Epithelial cell of prostate (primary cell): ENCODE results near the gene RHOJ.
"Not testable (repeated sequence)": the region's sequence is repeated elsewhere in the genome, so short reads cannot be mapped to it uniquely, and the experiment has no call there.

Source experiments
- DNase-seq: peaks from one replicate; pipeline ENCODE4 v3.0.0-alpha.2; 2011; ENCODE audit warnings: low read depth, low spot score
- H3K27ac ChIP-seq: fragments of 450-650 bp; 2 replicates; pipeline ENCODE4 v1.5.1; 2017; ENCODE audit warnings: mild to moderate bottlenecking

RHOJ gene

GRCh38 chr14:63249092-63249491 is 44.8 kb downstream of the RHOJ start:
- H3K27ac ChIP-seq: no peak overlapping the region
- DNase-seq: no peak

DNA sequence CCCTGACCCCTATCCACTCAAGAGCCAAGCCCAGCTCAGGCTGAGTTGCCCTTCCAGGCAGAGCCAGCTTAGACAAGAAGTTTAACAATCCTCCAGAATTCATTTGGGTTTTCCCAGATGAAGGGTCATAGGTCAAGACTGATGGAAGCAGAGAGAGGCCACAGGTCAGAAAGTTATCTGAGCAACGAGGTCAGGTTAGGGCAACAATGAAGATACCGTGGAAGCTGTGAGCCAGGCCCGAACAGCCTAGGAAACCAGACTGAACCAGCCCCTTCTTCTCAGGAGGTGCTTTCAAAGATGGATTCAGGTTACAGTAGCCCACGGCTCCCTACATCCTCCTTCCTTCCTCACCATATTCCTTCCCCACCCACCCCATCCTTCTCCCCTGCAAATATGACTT is 53.1 kb downstream of the RHOJ start:
- H3K27ac ChIP-seq: no peak overlapping the region
- no peak for DNase-seq

- no peak for DNase-seq
- no peak overlapping the region for H3K27ac ChIP-seq
These were observed 58.2 kb downstream of the RHOJ start for GRCh38 chr14:63262446-63262845.

DNA sequence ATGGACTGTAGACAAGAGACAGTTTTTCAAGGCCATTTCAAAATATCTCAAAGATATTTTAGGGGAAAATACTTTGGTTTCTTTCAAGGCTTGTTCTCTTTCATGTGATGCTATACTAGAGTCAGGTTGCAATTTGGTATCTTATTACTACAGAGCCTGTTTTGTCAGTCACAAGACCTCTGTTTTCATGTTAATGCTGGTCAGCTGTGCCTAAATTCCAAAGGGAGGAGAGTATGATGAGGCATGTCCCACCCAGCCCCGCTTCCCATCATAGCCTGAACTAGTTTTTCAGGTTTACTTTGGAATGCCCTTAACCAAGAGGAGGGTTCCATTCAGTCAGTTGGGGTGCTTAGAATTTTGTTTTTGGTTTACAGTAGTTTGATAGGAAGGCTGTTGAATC is 61.9 kb downstream of the RHOJ start:
- H3K27ac ChIP-seq: no peak overlapping the region
- DNase-seq: peak; percentile 66

GRCh38 chr14:63267171-63267570 is 62.9 kb downstream of the RHOJ start:
- H3K27ac ChIP-seq: no peak overlapping the region
- no peak for DNase-seq

DNA sequence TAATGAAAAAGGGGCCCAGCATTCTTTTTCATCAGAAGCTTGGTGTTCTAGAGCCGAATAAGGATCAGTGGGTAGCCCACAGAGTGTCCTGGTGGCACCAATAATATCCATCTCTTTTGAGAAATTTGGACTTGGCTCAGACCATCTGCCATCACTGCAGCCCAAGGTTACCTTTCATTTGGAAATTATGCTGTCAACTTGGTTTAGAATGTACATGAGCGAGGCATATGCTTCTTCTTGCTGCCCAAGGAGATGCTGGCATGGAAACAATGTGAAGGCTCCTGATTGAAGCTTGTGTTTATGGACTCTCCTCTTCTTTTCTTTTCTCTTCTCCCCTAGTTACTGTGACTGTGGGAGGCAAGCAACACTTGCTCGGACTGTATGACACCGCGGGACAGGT is 64.5 kb downstream of the RHOJ start:
- H3K27ac ChIP-seq: no peak overlapping the region
- no peak for DNase-seq

DNA sequence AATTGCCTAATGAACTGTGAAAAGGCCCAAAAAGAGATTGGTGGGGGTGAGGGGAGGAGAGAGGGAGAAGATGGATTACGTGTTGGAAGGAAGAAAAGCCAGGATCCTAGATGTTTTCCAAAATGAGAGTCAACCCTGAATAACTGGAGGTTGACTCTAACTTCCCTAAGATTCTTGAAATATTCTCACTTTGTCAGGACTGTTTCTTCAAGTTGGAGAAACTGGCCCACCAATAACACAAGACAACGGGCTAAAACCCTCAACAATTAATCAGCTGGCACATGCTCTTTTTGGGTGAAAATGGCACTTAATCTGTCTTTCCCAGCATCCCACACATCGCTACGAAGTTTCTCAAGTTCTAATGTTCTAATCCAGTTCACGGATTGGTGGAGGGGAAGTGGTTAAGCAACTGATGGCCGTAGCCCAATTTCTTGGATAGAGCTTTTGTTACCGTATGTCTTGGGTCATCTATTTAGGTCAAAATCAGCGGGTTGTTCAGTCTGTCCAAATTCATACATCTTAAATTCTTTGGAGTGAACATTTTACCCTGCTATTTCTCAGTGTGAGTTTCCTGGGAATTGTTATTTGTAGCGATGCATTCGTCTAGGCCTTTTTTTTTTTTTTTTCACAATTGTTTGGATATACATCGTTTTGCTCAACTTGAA is 65.5 kb downstream of the RHOJ start:
- H3K27ac ChIP-seq: no peak overlapping the region
- no peak for DNase-seq

- H3K27ac ChIP-seq: no peak overlapping the region
- no peak for DNase-seq
These were observed 68.9 kb downstream of the RHOJ start for GRCh38 chr14:63273129-63273528.

- no peak overlapping the region for H3K27ac ChIP-seq
- DNase-seq: no peak
These were observed 69.7 kb downstream of the RHOJ start for GRCh38 chr14:63273717-63274655.

DNA sequence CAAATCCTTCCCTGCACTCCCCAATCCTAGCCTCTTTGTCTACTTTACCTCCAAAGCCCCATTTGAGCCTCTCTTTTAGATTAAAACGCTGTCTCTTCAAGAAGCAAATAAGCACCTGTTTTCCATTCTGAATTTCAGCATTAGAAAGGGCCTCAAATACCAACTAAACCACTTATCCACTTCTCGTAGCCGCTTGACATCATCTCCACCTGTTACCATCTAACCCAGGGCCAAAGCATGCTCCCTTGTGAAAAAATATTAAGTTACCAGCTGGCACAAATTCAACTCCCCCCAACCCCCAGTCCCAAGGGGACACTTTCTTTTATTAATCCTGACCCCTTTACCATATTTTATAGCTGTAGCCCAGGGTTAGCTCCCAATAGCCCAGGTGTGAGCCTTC is 71.4 kb downstream of the RHOJ start:
- no peak for DNase-seq
- no peak overlapping the region for H3K27ac ChIP-seq

- no peak overlapping the region for H3K27ac ChIP-seq
- no peak for DNase-seq
These were observed 71.8 kb downstream of the RHOJ start for GRCh38 chr14:63276016-63276415.

DNA sequence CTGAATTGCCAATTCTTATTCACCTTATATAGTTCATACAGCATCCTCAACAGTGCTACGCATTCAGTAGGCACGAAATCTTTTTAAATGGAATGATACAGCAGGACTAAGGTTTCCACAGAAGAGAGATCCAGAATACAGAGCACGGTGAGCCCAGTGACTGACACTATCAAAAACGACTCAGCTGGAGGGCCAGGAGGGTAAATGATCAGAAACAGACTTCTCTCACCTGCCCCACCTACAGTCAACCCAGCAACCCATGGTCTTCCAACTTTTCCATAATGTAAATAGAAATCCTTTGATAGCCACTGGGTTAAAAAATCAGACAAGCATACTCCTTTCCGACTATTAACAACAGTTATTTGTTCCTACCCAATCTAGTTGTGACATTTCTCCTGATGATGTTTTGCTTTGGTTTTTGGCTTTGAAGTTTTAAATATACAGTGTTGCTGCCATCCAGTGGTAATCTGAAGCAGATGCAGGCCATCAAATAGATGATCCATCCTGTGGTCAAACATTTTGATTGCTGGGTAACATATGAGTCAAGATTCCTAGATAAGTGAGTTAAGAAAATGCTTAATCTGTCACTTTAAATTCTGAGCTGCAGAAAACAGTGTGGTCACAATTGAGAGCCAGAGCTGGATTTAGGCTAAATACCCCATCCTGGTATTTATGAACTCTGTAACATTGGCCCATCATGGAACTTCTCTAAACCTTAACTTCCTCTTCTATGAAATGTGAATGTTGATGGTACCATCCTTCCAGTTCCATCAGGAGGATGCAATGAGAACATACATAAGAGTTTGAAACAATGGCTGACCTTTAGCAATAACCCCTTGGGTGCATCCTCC is 72.5 kb downstream of the RHOJ start:
- no peak for DNase-seq
- H3K27ac ChIP-seq: no peak overlapping the region

DNA sequence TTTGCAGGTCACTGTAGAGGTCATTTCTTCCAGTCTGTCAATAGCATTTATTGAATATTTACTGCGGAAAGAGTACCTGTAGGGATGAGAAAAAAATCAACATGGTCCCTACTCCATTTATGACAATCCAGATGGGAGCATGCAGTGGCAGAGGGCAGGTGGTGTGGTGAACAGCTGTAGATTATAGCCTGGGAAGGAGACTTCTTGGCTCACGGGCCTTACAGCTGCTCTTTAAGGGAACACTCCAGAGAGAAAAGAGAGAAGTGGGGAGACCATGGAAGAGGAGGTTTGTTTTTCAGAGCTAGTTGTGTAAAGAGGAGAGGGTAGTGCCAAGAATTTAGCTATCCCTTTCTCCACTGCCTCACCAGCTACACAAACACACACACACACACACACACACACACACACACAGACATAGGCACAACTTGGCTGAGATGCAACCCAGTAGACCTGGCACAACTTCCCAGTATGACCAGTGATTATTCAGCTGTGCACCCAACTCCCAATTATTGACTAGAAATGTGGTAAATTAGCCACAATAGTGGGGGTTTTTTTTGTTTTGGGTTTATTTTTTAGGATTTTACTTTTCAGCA is 73.4 kb downstream of the RHOJ start:
- DNase-seq: no peak
- H3K27ac ChIP-seq: no peak overlapping the region

DNA sequence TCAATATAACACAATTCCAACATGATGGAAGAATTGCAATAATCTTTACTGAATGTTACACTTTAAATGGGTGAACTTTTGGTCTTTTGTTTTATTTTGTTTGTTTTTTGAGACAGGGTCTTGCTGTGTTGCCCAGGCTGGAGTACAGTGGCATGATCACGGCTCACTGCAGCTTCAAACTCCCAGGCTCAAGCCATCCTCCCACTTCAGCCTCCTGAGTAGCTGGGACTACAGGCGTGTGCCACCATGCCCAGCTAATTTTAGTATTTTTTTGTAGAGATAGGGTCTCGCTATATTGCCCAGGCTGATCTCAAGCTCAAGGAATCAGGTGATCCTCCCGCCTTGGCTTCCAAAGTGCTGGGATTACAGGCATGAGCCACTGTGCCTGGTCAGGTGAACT is 75.7 kb downstream of the RHOJ start:
- not testable (repeated sequence) for DNase-seq, H3K27ac ChIP-seq

DNA sequence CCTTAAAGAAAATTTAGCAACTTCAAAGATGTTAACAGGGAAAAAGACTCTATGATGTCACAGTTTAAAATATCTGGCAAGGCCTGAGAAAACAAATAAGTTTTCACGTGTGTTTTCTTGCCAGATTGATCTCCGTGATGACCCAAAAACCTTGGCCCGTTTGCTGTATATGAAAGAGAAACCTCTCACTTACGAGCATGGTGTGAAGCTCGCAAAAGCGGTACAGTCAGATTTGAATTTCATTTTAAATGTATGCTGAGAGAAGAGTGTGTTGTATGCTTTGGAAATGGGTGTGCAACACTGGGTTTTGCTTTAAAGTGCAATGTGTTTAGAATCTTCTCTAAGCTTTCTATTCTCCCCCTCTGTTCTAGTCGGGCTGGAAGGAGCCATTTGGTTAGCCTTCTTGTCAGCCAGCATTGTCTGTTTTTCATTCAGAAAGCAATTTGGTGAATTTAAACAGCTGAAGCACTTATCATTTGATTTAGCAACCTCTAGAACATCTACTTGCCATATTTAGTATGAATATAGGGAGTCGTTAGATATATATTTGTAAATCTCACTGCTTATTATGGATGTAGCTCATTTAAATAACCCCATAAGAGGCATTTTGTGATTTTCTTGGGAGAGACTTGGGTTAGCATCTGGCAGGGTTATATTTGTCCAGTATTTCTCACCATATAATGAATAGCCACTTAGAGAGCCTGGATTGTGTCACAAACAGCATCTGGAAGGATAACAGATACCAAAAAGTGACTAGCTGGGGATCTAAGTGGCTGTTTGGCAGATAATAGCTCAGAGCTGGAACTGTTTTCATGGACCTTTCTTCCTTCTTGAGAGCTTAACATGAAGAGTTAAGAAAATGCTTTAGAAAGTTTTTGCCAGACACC is 79.0 kb downstream of the RHOJ start:
- no peak overlapping the region for H3K27ac ChIP-seq
- DNase-seq: no peak

GRCh38 chr14:63283884-63284248 is 79.6 kb downstream of the RHOJ start:
- DNase-seq: no peak

DNA sequence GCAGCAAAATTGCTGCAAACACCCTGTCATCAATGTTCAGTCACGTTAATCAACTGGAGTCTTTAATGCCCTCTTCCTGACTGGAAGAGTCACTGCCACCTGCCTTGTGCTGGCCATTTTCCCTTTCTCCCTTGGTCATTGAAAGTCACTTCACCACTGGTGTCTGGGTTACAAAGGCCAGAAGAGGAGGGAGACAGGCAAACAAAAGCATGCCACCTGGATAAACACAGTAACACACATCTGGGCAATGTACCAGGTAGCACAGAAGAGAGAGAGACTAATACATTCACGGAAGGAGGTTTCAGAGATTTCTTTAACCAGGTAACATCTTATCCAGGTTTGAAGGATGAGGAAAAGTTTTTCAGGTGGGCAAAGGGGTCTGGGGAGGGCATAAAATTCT is 81.8 kb downstream of the RHOJ start:
- no peak overlapping the region for H3K27ac ChIP-seq
- DNase-seq: no peak

More at GRCh38 chr14:63283884-63284248, 79.6 kb downstream of the RHOJ start:
- no peak overlapping the region for H3K27ac ChIP-seq

GRCh38 chr14:63287666-63288483 is 83.6 kb downstream of the RHOJ start:
- H3K27ac ChIP-seq: no peak overlapping the region
- no peak for DNase-seq

GRCh38 chr14:63288853-63289252 is 84.6 kb downstream of the RHOJ start:
- DNase-seq: no peak
- no peak overlapping the region for H3K27ac ChIP-seq
